ENCODE results near the gene PAX8.

Gene PAX8

GRCh38 chr2:113224647-113225236 lies 54.0 kb downstream of the PAX8 start:
- Histone ChIP-seq H3K4me2 (ENCODE audit: low read length) (no peak overlapping the region), H3K9me3 (replicated peaks; ENCODE audit: low read length) (no peaks in the 10 kb centered on the region), H3K4me3 (ENCODE audit: low read length) (no peak overlapping the region), H3K4me1 (ENCODE audit: control insufficient read depth, insufficient read depth, low read length) (peaks cover 13% of the 10 kb centered on the region), H3K36me3 (ENCODE audit: insufficient read depth, low read length) (no peaks in the 10 kb centered on the region), H3K27me3 (ENCODE audit: control insufficient read depth, insufficient read depth, low read length) (no peaks in the 10 kb centered on the region), H3K9ac (ENCODE audit: low read depth, low read length) (no peak overlapping the region)

DNA sequence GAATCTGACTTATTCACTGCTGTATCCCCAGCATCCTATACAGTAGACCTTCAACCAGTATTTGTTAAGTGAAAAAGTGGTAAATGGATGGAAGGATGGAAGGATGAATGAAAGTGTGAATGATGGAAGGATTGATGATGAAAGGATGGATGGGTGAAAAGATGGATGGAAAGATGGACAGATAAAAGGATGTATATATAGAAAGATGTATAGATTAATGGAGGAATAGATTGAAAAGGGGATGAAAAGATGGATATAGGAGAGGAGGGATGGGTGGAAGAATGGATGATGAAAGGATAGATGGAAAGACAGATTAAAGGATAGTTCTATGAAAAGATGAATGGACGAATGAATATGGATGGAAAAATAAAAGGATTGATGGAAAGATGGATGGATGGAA lies 54.9 kb downstream of the PAX8 start:
- Histone ChIP-seq H3K4me1 (ENCODE audit: control insufficient read depth, insufficient read depth, low read length) (peaks cover 22% of the 10 kb centered on the region), H3K4me2 (ENCODE audit: low read length) (no peak overlapping the region), H3K36me3 (ENCODE audit: insufficient read depth, low read length) (no peaks in the 10 kb centered on the region), H3K9ac (ENCODE audit: low read depth, low read length) (no peak overlapping the region), H3K27me3 (ENCODE audit: control insufficient read depth, insufficient read depth, low read length) (no peaks in the 10 kb centered on the region), H3K4me3 (ENCODE audit: low read length) (no peak overlapping the region), H3K9me3 (replicated peaks; ENCODE audit: low read length) (no peaks in the 10 kb centered on the region)

DNA sequence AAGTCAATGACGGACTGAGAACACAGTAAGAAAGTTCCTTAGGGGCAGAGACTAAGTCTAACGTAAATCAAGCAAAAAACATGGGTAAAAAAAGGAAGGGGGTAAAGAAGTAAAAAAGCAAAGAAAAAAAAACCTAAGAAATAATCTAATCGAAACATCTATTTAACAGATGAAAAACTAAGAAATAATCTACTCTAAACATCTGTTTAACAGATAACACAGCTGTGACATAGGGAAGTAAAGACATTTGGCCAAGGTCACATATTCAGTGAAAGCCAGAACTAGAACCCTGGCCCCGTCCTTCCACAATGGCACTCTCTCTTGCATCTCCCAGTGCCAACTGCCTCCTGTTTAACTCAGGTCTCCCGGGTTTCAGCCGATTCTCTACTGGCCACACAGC lies 56.9 kb downstream of the PAX8 start:
- Histone ChIP-seq H3K4me1 (ENCODE audit: control insufficient read depth, insufficient read depth, low read length) (peaks cover 42% of the 10 kb centered on the region), H3K4me3 (ENCODE audit: low read length) (no peak overlapping the region), H3K27me3 (ENCODE audit: control insufficient read depth, insufficient read depth, low read length) (no peaks in the 10 kb centered on the region), H3K9me3 (replicated peaks; ENCODE audit: low read length) (no peaks in the 10 kb centered on the region), H3K9ac (ENCODE audit: low read depth, low read length) (no peak overlapping the region), H3K36me3 (ENCODE audit: insufficient read depth, low read length) (no peaks in the 10 kb centered on the region), H3K4me2 (ENCODE audit: low read length) (no peak overlapping the region)

GRCh38 chr2:113220970-113221708 lies 57.6 kb downstream of the PAX8 start:
- Histone ChIP-seq H3K9me3 (replicated peaks; ENCODE audit: low read length) (no peaks in the 10 kb centered on the region), H3K9ac (ENCODE audit: low read depth, low read length) (no peak overlapping the region), H3K36me3 (ENCODE audit: insufficient read depth, low read length) (no peaks in the 10 kb centered on the region), H3K4me3 (ENCODE audit: low read length) (no peak overlapping the region), H3K4me2 (ENCODE audit: low read length) (no peak overlapping the region), H3K4me1 (ENCODE audit: control insufficient read depth, insufficient read depth, low read length) (peaks cover 41% of the 10 kb centered on the region), H3K27me3 (ENCODE audit: control insufficient read depth, insufficient read depth, low read length) (no peaks in the 10 kb centered on the region)

- peaks cover 35% of the 10 kb centered on the region for H3K4me1 ChIP-seq (ENCODE audit: control insufficient read depth, insufficient read depth, low read length)
- H3K36me3 ChIP-seq (ENCODE audit: insufficient read depth, low read length): no peaks in the 10 kb centered on the region
- H3K4me2 ChIP-seq (ENCODE audit: low read length): no peak overlapping the region
- H3K4me3 ChIP-seq (ENCODE audit: low read length): no peak overlapping the region
- H3K9me3 ChIP-seq (replicated peaks; ENCODE audit: low read length): no peaks in the 10 kb centered on the region
- no peak overlapping the region for H3K9ac ChIP-seq (ENCODE audit: low read depth, low read length)
- H3K27me3 ChIP-seq (ENCODE audit: control insufficient read depth, insufficient read depth, low read length): no peaks in the 10 kb centered on the region
These were observed 58.7 kb downstream of the PAX8 start for GRCh38 chr2:113219889-113220641.

DNA sequence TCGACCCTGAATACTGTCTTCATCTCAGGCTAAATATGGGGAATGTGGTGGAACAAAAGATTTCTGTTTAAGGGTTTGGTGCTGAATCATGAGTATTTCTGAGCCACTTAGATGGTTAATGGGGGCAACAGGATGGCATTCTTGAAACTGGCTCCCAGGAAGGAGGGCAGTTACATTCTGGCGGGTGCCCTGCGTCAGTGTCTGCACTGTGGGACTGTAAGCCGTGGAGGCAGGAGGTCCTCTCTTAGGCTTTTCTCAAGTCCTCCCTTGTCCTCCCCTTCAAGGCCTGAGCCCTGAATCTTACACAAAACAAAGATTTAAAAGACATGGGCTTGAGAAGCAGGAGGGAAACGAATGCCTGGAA lies 59.2 kb downstream of the PAX8 start:
- Histone ChIP-seq H3K9ac (ENCODE audit: low read depth, low read length) (no peak overlapping the region), H3K4me2 (ENCODE audit: low read length) (no peak overlapping the region), H3K27me3 (ENCODE audit: control insufficient read depth, insufficient read depth, low read length) (no peaks in the 10 kb centered on the region), H3K4me3 (ENCODE audit: low read length) (no peak overlapping the region), H3K4me1 (ENCODE audit: control insufficient read depth, insufficient read depth, low read length) (peaks cover 35% of the 10 kb centered on the region), H3K36me3 (ENCODE audit: insufficient read depth, low read length) (no peaks in the 10 kb centered on the region), H3K9me3 (replicated peaks; ENCODE audit: low read length) (no peaks in the 10 kb centered on the region)

GRCh38 chr2:113219092-113219441 lies 59.7 kb downstream of the PAX8 start:
- H3K4me1 ChIP-seq (ENCODE audit: control insufficient read depth, insufficient read depth, low read length): peaks cover 35% of the 10 kb centered on the region
- no peaks in the 10 kb centered on the region for H3K9me3 ChIP-seq (replicated peaks; ENCODE audit: low read length)
- no peaks in the 10 kb centered on the region for H3K27me3 ChIP-seq (ENCODE audit: control insufficient read depth, insufficient read depth, low read length)

DNA sequence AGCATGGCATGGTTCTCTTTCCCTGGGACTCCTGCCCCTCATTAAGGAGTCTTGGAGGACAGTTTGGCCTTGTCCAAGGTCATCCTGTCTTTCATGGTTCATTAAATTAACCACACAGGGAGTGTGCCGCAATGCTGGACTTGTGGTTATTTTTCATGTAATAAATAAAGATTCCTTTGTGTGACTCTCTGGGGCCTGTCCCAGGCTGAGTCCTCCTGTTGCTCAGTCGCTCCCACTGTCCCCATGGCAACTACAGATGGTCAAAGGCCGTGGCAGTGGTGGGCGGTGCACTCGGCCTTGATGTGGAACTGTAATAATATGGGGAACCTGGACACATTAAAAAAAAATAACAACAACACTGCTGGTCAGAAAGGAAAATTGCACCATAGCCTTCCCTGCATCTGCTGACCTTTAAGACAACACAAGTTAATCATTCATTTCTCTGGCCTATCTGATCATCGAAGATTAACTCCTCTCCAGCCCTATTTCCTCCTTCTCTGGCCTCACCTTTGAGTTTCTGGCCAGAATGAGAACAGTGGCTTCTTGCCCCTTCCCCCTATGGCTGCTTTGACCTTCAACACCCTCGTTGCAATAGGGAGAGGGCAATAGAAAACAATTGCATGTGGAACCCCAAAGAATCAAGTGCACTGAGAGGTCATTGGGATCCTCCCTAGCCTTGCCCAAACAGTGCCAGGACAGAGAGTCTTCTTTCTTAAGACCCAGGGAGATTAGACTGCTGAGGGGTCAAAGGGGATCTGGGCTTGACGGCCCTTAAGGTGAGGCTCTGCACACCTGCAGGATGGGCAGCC lies 60.2 kb downstream of the PAX8 start:
- Histone ChIP-seq H3K9me3 (replicated peaks; ENCODE audit: low read length) (no peaks in the 10 kb centered on the region), H3K9ac (ENCODE audit: low read depth, low read length) (peak overlapping the region; percentile 38), H3K36me3 (ENCODE audit: insufficient read depth, low read length) (no peaks in the 10 kb centered on the region), H3K27me3 (ENCODE audit: control insufficient read depth, insufficient read depth, low read length) (no peaks in the 10 kb centered on the region), H3K4me3 (ENCODE audit: low read length) (peak overlapping the region; percentile 36), H3K4me2 (ENCODE audit: low read length) (peak overlapping the region; percentile 26), H3K4me1 (ENCODE audit: control insufficient read depth, insufficient read depth, low read length) (peaks cover 35% of the 10 kb centered on the region)

More at GRCh38 chr2:113219092-113219441, 59.7 kb downstream of the PAX8 start:
- Histone ChIP-seq H3K4me2 (ENCODE audit: low read length) (no peak overlapping the region), H3K36me3 (ENCODE audit: insufficient read depth, low read length) (no peaks in the 10 kb centered on the region), H3K9ac (ENCODE audit: low read depth, low read length) (no peak overlapping the region), H3K4me3 (ENCODE audit: low read length) (no peak overlapping the region)

DNA sequence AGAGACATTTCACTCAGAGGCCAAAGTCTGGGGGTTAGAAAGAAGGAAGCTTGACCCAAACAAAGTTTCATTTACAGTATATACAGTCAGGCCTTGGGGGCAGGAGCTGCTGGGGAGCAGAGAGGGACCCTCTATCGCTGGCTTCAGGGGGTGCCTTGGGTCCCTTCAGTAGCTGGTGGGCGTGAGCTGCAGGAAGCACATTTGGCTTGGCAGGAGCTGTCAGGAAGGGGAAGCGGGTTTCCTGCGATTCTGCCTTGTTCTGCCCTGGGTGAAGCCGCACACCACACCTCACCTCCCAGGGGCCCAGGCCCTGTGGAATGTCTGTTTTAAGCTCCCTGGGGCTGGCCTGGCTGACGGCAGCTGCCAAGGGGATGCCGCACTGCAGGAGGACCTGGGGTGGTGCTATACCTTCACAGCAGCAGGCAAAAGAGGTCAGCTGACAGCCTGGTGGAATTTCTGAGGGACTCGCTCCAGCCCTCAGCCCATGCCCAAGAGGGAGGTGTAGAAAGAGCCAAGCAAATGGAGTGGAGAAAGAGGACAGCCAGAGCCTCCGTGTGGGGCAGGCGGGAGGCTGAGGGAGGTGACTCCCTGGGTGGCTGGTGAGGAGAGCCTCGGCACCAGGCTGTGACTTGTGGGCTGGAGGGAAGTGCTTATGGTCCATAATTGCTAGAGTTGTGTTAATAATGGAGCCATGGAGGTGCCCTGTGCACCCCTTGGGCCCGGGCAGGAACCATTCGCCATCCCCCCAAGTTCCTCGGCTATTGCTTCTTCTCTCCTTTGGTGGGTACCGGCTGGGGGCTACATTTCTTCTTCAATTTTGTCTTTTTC lies 61.1 kb downstream of the PAX8 start:
- no peaks in the 10 kb centered on the region for H3K36me3 ChIP-seq (ENCODE audit: insufficient read depth, low read length)
- H3K4me1 ChIP-seq (ENCODE audit: control insufficient read depth, insufficient read depth, low read length): peaks cover 35% of the 10 kb centered on the region
- H3K9ac ChIP-seq (ENCODE audit: low read depth, low read length): peak overlapping the region; percentile 19
- H3K4me2 ChIP-seq (ENCODE audit: low read length): no peak overlapping the region
- H3K27me3 ChIP-seq (ENCODE audit: control insufficient read depth, insufficient read depth, low read length): no peaks in the 10 kb centered on the region
- H3K9me3 ChIP-seq (replicated peaks; ENCODE audit: low read length): no peaks in the 10 kb centered on the region
- H3K4me3 ChIP-seq (ENCODE audit: low read length): no peak overlapping the region

DNA sequence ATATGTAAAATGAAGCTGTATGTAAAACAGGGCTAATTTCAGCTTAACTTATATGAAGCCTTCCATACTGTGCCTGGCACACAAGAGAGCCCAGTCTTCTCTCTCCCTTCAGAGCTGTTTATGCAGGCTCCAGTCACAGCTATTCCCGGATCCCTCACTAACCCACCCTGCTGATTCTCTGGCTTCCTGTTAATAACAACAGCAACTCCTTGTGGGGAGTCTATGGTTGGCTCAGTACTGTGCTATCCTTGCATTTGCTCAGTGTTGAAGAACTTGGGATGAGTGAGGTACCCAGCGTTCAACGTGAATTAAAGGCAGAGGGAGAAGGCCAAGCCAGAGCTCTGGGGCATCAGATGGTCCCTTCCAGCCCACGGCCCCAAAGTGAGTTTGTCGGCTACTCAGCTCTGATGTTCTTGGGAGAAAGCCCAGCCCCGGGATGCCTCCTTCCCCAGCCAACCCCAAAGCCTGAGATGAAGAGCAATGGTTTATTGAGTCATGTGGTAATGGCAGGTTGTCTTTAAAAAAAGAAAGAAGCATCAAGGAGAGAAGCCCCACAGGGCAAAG lies 61.7 kb downstream of the PAX8 start:
- Histone ChIP-seq H3K9me3 (replicated peaks; ENCODE audit: low read length) (no peaks in the 10 kb centered on the region), H3K27me3 (ENCODE audit: control insufficient read depth, insufficient read depth, low read length) (no peaks in the 10 kb centered on the region), H3K9ac (ENCODE audit: low read depth, low read length) (no peak overlapping the region), H3K4me2 (ENCODE audit: low read length) (no peak overlapping the region), H3K4me1 (ENCODE audit: control insufficient read depth, insufficient read depth, low read length) (peaks cover 41% of the 10 kb centered on the region), H3K4me3 (ENCODE audit: low read length) (no peak overlapping the region), H3K36me3 (ENCODE audit: insufficient read depth, low read length) (no peaks in the 10 kb centered on the region)
